Nephron progenitor cell (in vitro differentiated cells): ENCODE data around the gene INPP5A.

Experiments
- DNase-seq: peaks from one replicate; pipeline ENCODE4 v3.0.0; 2021
- H3K27ac Mint-ChIP-seq: 2 replicates; pipeline ENCODE4 v1.8.0; 2021; ENCODE audit warnings: mild to moderate bottlenecking, moderate library complexity, mixed read lengths
- H3K27me3 Mint-ChIP-seq: 2 replicates; pipeline ENCODE4 v1.8.0; 2021; ENCODE audit warnings: mild to moderate bottlenecking, low read depth, mixed read lengths; ENCODE audit not compliant: poor library complexity
- H3K36me3 Mint-ChIP-seq: 2 replicates; pipeline ENCODE4 v1.8.0; 2021; ENCODE audit warnings: low read depth, mixed read lengths
- H3K4me1 Mint-ChIP-seq: 2 replicates; pipeline ENCODE4 v1.8.0; 2021; ENCODE audit warnings: mixed read lengths
- H3K4me3 Mint-ChIP-seq: 2 replicates; pipeline ENCODE4 v1.8.0; 2021; ENCODE audit warnings: mild to moderate bottlenecking, moderate library complexity, mixed read lengths
- H3K9me3 Mint-ChIP-seq: 2 replicates; pipeline ENCODE4 v1.8.0; 2021; ENCODE audit warnings: mild to moderate bottlenecking, moderate library complexity, mixed read lengths
- TF ChIP-seq, protein P1 (sequence below): fragments of 200-600 bp; sonication (generic); IDR thresholded peaks from 2 replicates; pipeline ENCODE4 v1.5.0; 2021; ENCODE audit warnings: antibody characterized with exemption

The INPP5A gene

DNA sequence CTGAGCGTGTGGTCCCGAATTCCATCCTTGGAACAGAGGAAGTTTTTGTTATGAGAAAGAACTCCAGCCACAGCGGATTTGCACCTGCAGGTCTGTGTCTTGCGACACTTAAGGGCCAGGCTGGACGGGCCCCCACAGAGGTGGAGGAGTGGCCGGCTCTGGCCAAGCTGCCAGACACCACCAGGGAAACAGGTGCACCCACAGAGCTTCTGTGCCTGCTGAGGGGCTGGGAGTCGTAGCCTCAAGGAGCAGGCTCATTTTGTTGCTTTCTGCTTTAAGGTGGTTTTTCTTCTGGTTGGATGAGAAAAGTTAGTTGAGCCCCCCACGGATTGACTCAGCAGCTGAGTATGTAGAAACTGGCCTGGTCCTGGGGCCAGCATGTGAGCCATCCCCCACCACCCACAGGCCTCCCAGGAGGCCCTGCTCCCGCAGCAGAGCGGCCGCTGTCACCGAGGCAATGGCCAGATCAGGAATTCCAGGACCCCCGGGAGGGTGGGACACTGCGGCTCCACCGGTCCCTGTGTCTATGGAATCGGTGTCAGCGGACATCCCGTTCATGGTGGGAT, 206.4 kb downstream of the INPP5A start:
- Mint-ChIP-seq H3K4me3 (no peak overlapping the region), H3K9me3 (no peaks in the 10 kb centered on the region), H3K4me1 (peaks cover 57% of the 10 kb centered on the region), H3K27me3 (peaks cover 30% of the 10 kb centered on the region), H3K36me3 (peaks cover 8% of the 10 kb centered on the region), H3K27ac (no peak overlapping the region)
- TF ChIP-seq, protein P1, sequence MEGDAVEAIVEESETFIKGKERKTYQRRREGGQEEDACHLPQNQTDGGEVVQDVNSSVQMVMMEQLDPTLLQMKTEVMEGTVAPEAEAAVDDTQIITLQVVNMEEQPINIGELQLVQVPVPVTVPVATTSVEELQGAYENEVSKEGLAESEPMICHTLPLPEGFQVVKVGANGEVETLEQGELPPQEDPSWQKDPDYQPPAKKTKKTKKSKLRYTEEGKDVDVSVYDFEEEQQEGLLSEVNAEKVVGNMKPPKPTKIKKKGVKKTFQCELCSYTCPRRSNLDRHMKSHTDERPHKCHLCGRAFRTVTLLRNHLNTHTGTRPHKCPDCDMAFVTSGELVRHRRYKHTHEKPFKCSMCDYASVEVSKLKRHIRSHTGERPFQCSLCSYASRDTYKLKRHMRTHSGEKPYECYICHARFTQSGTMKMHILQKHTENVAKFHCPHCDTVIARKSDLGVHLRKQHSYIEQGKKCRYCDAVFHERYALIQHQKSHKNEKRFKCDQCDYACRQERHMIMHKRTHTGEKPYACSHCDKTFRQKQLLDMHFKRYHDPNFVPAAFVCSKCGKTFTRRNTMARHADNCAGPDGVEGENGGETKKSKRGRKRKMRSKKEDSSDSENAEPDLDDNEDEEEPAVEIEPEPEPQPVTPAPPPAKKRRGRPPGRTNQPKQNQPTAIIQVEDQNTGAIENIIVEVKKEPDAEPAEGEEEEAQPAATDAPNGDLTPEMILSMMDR: no peak
- no peak for DNase-seq

DNA sequence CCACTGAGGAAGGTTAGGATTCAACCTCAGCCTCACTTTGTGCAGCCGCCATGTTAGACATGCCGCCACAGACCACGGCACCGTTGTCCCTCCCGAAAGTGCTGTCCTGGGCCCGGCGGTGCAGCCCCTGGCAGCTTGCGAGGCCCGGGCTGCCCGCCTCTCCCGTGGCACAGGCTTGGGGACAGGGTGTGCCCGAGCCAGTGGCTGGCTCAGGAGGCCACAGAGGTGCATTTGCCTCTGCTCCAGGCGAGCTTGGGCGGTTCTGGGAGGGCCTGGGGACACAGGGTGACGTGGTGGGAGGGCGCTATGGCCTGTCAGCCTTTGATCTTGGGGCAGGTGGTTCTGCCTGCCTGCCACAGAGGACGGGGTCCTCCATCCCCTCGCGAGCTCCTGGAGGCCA, 207.3 kb downstream of the INPP5A start:
- H3K9me3 Mint-ChIP-seq: no peaks in the 10 kb centered on the region

DNA sequence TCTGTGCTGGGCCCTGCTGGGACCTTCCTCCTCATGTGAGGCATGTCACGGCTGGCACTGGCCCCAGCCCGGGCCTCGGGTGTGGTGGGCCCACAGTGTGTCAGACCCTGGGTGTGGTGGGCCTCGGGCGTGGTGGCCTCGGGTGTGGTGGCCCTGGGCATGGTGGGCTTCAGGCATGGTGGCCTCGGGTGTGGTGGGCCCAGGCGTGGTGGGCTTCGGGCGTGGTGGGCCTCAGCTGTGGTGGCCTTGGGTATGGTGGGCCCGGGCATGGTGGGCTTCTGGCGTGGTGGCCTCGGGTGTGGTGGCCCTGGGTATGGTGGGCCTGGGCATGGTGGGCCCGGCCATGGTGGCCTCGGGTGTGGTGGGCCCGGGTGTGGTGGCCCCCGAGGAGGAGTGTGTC, 207.9 kb downstream of the INPP5A start:
- Mint-ChIP-seq H3K27ac (no peak overlapping the region), H3K9me3 (no peaks in the 10 kb centered on the region), H3K27me3 (peaks cover 29% of the 10 kb centered on the region), H3K36me3 (peaks cover 3% of the 10 kb centered on the region), H3K4me3 (no peak overlapping the region), H3K4me1 (peaks cover 72% of the 10 kb centered on the region)
- DNase-seq: no peak
- TF ChIP-seq, protein P1: no peak

More for the DNA sequence above, 207.3 kb downstream of the INPP5A start:
- TF ChIP-seq, protein P1: no peak
- no peak for DNase-seq
- Mint-ChIP-seq H3K27me3 (peaks cover 33% of the 10 kb centered on the region), H3K36me3 (peaks cover 8% of the 10 kb centered on the region), H3K4me1 (peaks cover 66% of the 10 kb centered on the region), H3K27ac (no peak overlapping the region), H3K4me3 (no peak overlapping the region)

DNA sequence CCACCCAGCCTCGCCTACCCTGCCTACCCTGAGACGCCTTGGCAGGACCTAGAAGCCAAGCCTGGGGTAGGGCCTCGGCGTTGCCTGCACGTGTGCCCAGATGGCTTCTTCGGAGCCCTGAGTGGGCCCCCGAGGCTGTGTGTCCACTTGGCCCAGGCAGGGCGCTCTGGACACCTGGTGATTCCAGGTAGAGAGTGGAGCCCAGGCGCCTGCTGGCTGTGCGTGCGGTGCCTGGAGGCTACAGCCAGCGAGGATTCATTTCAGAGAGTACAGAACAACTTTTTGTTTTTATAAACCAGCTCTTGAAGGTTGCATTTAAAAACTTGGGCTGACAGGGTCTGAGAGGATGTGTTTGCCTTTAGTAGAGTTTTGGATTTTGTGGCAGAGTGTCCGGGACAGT, 208.4 kb downstream of the INPP5A start:
- H3K4me1 Mint-ChIP-seq: peaks cover 72% of the 10 kb centered on the region
- TF ChIP-seq, protein P1: no peak

DNA sequence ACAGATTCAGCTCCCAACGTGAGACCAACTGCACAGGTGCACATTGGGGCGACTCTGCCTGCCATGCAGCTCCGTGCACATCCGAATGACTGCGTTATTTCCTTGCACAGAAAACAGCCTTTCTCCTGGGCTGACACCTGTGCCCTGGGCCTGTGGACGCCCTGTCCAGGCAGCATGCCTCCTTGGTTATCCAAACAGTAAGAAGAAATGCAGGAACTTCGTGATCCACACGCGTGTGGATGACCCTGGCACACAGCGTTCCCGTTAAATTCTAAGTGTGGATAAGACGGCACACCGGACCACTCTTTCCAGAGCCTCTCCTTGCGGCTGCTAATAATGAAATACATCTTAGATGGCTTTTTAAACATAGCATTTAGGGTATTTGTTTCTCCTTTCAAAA, 208.8 kb downstream of the INPP5A start:
- TF ChIP-seq, protein P1: no peak
- H3K4me3 Mint-ChIP-seq: no peak overlapping the region
- H3K27ac Mint-ChIP-seq: no peak overlapping the region
- peaks cover 24% of the 10 kb centered on the region for H3K27me3 Mint-ChIP-seq
- peaks cover 72% of the 10 kb centered on the region for H3K4me1 Mint-ChIP-seq
- H3K9me3 Mint-ChIP-seq: no peaks in the 10 kb centered on the region
- no peaks in the 10 kb centered on the region for H3K36me3 Mint-ChIP-seq
- no peak for DNase-seq

More for the DNA sequence above, 208.4 kb downstream of the INPP5A start:
- Mint-ChIP-seq H3K27ac (no peak overlapping the region), H3K9me3 (no peaks in the 10 kb centered on the region), H3K4me3 (no peak overlapping the region), H3K36me3 (no peaks in the 10 kb centered on the region), H3K27me3 (peaks cover 25% of the 10 kb centered on the region)
- no peak for DNase-seq
